HG03571 (cell line): ENCODE results near the gene SUFU.
"Not testable (repeated sequence)": the region's sequence is repeated elsewhere in the genome, so short reads cannot be mapped to it uniquely, and the experiment has no call there.

Experiments used
- ATAC-seq: cut with Tn5 transposase; IDR thresholded peaks from one replicate; pipeline ENCODE4 v1.9.1; 2021; ENCODE audit not compliant: unreplicated experiment

Gene SUFU

DNA sequence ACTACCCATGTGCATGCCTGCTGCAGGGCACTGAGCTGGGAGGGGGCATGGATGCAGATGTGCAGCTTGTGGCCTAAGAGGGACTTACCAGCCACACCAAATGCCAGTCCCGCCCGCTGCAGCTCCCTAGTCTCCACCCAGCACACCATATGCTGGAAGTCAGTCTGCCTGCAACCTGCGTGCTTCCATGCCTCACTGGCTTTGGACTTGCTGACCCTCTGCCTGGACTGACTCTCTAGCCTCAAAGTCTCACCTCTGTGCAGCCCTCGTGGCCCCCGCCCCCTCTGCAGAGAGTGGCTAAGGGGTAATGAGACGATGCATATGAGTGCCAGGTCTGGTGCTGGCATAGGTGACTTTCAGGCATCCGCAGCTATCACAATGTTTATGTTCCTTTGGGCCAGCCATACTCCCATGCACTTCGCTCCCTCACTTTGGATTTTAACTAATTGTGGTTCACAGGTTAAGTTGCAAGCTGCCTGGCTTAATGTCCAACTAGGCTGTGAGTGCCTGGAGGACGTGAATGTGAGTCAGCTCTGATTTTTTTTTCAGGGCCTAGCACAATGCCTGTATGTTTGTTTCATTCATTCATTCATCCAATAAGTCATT, 162.2 kb downstream of the SUFU start:
- no peak for ATAC-seq

DNA sequence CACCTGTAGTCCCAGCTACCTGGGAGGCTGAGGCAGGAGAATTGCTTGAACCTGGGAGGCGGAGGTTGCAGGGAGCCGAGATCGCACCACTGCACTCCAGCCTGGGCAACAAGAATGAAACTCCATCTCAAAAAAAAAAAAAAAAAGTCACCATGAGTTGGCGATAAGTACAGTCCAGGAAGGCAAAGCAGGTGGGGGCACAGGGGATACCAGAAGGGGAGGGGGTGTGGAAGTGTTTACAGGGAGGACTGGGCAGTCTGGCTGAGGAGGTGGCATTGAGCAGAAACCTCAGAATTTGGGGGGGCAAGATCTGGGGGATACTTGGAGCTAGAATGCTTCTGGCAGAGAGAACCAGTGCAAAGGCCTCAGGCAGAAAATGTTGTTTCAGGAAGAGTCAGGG, 163.6 kb downstream of the SUFU start:
- not testable (repeated sequence) for ATAC-seq

DNA sequence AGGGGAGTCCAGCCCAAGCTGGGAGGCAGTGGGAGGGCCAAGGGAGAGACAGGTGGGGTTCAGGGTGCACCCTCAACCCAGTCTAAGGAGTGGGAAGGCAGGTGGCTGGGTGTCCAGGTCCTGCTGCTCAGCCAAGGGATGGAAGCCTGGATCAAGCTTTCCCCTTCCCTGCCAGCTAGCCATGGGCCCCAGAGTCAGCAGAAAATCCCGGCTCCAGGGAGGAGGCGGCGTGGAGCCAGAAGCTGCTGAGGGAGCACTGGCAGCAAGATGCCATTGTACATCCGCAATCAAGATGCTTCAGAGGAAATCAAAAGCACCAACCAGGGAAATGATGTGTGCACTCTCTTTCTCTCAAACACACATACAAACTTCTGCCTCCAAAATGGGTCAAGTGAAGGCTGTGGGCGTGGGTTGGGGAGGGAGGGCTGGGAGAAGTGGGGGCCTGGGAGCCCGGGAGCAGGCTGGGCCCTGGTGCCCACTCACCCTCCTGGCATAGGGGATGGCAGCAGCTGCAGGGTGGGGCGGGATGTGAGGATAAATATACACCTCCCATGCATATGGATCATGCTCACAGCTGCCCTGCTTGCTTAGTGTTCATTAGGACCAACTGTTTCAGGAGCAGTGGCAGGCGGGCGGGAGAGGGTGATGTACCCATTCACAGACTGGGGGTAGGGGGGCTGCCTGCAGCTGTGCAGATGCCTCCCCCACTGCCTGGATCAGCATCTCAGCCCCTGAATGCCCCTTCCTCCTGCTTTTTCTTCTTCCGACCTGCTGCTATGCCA, 164.7 kb downstream of the SUFU start:
- ATAC-seq, result no peak

DNA sequence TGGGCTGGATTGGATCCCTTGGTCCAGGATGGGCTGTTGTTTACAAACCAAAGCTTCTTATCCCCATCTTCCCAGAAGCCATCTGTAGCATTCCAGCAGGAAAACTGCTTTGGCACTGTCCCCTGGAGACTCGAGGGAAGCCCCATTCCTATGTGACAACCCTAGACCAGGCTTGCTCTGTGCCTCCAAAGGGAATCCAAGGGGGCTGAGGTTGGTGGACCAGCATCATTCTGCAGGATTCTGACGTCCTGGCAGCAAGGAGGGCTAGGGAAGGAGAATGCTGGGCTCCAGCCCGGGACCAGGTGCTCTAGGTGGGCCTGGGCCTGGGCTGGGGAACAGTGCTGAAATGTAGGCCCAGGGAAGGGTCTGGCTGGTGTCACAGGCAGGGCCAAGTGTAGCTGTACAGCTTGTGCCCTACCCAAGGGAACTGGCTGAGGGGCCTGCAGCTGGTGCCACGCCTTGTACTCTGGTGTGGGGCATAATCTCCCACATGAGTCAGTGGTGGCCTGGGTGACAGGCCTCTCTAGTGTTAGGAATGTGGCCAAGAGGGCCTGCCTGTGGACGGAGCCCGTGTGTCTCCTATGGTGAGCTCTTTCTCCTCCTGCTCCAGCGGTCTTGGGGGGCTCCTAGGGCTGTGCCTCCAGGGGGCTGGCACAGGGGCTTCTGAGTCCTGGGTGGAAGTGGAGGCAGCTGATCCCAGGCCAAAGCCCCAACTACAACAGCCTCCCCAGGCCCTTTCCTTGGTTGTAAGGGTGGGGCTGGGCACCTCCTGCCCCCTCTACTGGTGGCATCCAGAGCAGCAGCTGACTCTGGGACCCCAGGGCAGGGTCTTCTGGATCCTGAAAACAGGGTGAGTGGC, 165.7 kb downstream of the SUFU start:
- ATAC-seq, result no peak

DNA sequence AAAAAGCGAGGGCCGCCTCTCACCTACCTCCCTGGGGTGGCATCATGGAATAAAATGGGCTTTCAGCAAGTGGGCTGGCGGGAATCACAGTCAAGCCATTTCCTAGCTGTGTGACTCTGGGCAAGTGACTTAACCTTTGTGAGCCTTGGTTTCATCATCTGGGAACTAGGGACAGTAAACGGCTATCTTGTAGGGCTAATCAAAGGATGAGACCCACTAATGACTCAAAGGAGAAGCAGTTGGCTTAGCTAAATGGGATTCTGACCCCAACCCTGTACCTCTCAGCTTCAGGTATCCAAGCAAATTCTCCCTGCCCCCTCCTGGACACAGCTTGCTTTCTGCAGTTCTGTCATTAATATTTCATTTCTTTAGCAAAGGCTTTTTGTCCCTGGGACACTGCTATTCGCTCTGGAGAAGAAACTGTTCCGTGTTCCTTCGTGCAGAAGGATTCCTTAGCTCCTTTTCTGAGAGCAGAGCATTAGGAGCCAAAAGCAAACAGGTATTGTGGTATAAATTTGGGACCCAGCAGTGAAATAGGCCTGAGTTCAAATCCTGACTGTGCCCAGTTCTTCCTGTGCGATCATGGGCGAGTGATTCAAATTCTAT, 166.4 kb downstream of the SUFU start:
- ATAC-seq, result no peak

DNA sequence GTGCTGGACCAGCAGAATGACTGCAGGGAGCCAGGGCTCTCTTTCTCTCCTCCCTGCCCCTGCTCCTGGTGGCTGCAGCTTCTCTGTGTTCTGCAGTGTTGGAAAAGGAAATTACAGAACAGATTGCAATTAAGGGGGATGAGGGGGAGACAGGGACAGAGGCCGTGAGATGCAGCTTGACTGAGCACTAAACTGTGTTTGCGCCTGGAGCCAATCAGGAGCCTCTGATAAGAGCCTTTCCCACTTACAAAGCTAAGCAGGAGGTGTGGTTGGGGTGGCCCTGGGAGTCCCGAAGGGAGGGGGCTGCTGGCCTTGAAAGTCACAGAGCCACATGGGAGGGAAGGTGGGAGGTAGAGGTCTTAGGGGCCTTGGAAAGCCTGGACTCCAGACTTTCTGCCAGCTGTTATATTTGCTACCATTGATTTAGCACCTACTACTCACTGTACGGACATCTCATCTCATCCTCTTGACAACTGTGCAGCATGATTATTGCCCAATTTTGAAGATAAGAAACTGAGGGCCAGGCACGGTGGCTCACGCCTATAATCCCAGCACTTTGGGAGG, 167.2 kb downstream of the SUFU start:
- no peak for ATAC-seq

DNA sequence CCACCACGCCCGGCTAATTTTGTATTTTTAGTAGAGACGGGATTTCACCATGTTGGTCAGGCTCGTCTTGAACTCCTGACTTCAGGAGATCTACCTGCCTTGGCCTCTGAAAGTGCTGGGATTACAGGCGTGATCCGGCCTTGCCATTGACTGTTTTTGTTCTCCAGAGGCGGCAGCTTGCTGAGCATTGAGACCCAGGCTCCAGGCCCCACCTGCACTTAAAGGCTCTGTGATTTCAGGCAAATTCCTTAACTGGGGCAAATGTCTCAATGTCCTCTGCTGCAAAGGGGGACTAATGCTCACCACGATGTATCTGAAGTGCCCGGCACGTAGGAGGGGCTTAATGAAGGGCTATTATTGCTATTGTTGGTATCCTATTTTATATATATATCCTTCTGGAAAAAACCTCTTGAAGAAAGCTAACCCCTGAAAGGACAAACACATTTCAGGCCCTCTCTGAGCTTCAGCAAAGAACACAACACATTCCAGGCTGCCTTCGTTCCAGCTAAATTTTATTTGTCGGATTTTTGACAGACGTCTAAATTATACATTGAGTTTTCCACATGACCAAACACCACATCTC, 169.6 kb downstream of the SUFU start:
- no peak for ATAC-seq

DNA sequence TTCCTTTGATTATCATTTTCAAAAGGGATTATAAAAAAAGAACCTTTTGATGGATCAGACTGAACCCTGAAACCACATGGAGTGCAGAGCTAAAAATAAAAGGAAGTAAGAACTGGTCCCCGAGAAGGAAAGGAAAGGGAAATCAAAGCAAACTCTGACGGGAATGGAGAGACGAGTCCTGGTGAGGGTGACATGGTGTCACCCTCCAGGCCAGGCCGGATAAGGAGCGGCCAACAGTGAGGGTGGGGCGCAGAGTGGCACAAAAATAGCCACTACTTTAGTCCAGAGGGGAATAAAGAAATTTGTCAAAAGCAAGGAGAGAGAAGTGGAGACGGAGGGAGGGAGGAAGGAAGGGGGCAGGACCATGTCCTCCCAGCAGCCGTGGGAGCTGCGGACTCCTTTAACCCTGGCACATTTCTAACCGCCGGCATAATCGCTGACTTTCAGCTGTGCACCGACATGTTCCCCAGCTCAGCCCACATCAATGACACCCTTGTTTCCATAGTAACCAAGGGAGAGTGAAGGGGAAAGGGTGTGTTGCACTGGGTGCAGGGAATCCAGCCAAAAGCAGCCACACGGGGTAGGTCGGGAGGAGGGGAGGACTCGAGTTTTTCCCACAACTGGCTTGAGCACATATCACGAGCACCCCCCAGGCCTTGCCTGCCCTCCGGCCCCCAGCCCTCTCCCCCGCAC, 170.2 kb downstream of the SUFU start:
- no peak for ATAC-seq

DNA sequence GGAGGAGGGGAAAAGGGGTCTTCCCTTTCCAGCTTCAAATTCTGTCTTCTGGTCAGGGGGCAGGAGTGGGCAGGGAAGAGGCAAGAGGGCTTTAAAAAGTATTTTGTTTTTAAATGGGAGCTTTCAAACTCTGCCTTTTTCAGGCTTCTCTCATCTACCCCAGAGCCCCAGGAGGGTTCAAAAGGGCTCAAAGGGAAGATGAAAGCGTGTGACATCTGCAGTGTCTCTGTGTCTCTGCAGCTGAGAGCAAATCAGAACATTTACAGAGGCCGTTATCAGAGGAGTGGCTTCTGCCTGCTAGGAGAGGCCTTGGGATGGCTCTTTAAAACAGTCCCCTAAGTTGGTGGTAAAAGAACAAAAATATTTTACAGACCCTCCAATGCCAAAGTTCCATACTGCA, 170.8 kb downstream of the SUFU start:
- ATAC-seq, result no peak

DNA sequence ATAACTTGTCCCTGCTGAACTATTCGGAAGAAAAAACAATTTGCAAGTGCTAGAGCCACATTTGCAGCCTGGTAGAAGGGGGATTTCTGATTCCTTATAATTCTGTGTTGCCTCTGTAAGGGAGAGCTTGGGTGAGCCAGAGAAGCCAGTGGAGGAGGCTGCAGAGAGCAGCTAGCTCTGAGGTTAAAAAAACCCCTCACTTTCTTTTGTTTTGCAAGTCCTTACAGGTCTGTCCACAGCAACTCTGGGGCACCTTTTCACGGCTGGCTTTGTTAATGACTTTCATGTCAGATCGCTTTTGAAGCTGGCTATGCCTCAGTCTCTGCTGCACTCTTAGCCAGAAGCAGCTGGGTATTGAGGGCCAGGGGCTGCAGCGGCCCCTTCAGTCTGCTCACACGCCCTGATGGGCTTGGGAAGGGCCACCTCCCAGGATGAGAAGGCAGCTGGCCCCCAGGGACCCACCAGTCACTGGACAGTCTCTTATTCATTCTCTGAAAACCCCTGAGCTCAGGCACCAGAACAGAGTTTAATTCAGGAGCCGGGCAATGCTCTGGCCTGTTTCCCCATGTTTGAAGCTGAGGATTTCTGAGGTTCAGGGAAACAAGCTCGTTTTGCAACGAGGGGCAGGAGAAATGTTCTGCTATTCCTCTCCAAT, 171.4 kb downstream of the SUFU start:
- ATAC-seq, result no peak

DNA sequence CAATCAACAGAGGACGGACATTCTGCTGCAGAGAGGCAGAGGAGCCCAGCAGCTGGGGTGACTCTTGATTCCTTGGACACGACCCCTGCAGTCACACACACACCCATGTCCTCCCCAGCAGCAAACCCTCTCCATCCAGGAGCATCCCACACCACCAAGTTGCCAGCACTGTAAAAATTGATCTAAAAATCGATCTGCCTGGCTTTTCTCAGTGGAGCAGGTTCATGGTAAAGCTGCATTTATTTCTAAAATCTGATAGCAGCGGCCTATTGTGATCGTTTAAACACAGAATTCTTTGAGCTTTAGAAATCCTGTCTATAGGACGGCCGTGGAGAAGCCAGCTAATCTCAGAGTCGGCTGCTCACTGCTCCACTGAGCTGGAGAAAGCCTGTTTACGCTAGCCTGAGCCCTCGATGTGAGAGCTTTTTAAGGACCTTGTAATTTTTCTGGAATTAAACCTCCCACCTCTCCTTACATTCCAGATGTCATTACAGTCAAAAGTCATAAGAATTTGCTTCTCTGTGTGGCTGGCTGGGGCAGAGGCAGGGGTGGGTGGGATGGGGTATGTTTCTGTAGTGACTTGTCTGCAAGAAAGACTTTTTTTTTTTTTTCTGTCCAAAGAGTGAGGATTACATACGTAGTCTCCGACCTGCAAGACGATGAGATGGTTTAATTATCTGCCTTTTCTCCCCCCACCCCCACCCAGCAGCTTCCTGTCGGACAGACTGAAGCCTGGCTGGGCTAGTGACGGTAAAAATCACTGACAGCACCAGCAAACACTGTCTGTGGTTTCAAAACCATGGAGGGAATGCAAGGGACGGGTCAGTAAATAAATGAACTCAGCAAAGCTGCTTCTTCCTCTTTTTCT, 172.1 kb downstream of the SUFU start:
- ATAC-seq, result no peak

DNA sequence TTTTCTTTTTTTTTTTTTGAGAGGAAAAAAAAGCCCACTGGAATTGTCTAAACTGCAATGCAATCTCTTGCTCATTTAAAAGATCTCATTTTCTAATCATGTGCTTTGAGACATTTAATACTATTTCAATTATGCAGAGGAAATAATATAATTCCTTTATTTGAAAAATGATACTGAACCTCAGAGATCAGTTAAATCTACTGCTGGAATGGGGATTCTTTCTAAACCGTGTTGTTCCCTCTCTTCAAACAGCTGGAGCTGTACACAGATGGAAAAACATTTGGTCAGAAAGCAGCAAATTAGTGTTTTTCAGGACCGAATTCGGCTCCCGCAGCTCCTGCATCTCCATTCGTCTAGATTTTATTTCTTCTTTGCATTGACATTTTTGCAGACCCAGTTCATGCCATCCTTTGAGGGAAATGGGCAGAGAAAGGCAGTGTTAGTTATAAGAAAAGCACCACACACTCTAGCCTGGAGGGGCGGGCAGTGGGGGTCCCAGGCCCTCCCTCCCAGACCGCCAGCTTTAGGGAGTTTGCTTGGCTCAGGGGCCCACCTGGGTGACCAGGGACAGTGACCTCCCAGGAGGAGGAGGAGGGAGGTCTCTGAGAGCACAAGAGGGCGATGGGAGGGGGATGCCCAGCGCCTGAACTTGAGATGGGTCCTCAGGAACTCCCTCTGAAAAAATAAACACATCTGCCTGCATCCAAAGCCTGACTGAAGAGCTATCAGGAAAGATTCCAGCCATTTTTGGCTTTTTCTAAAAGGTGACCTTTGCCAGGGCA, 173.0 kb downstream of the SUFU start:
- ATAC-seq, result no peak

DNA sequence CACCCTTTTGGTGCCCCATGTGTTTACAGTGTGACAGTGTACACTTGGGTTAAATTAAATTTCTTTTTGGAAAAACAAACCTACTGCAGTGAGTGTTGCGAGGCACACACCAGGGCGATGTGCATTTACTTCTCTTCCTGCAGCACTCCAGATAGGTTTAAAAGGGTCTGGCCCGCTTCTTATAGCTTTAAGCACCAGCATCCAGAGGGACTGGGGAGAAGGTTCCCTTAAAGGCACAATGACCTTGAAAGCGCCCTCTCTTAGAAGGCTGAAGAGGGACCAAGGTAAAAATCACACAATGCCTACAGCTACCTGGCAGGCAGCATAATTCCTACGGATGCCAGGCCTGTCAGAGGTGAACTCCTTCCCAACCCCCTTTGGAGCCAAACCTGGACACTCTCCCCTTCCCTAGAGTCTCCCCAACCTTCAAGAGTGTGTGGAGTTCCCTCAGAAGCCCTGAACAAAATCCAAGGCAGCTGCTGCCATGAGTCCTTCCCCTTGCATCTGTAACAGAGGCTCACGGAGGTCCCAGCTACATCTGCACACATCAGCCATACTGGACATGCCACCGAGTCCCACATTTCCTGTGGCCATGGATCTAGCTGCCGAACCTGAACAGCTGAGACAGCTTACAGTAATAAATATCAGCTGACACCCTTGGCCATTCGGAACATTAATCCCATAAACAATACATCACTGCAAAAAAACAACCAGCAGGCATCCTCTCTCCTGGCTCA, 173.7 kb downstream of the SUFU start:
- no peak for ATAC-seq

DNA sequence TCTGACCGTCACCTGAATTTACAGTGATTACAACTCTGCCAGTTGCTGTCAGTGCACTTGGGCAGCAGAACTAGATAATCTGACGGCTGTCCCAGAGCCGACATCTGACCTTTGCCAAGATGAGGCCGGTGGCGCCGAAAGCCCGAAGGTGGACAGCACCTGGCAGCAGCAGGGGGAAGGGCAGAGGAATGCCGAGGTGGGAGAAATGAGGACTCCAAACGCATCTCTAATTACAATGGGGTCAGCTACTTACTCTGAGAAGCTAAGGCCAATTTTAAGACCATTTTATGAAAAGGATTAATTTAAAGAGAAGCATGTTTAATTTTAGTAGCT, 174.3 kb downstream of the SUFU start:
- ATAC-seq, result no peak

DNA sequence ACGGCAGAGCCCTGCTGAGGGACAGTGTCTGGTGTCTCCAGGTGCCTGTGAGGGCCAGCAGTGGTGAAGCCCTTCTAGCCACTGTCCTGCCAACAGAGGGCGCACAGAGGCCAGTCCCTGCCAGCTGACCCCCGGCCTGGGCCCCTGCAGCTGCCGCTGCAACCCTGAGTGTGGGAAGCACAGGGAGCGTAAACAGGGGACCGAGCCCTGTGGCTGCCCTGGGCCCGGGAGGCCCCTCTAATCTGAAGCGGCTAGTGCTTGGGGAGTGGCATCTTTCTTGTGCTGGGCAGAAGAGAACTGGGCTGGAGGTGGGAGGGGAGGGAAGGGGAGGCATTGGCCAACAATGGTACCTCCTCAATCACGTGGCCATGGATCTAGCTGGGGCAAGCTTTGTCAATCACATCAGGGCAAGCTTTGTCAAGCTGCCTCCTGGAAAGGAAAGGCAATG, 175.1 kb downstream of the SUFU start:
- ATAC-seq, result no peak

DNA sequence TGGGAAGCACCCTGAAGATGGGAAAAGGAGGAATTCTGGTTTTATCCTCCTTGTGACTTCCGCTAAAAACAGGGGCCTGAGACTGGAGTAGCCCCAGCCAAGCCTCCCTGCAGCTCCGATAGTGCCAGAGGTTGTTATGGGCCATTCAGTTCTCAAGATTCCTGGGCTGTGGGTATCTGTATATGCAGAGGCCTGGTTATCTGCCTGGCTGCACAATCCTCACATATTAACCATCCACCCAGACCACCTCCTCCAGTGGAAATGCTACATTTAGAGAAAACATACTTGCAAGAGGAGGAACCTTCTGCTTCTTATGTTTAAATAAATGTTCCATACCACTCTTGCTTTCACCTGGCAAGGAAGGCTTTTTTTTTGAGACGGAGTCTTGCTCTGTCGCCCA, 175.8 kb downstream of the SUFU start:
- ATAC-seq, result no peak

DNA sequence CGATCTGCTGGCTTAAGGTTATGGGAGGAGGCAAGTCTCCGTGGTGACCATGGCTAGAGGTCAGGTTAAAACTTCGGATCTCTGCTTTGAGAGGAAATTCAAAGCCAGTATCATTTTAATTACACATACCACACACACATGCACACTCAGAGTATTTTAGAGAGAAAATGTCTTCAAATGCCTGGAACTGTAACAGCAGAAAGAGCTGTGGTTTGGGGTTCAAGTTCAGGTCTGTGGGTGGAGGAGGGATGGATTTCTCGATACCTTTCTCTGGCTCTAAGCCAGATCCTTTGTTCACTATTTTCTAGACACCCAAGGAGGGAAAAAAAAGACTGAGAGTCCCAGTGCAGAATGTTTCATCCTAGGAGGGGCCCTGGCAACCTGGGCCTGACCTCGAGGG, 177.9 kb downstream of the SUFU start:
- ATAC-seq, result no peak
